H9 (cell line): ENCODE data around the gene NHERF2. TPM values are rescaled to one million over a fixed set of nuclear protein-coding genes. Genes with fewer than 3 reads are reported as not detected.

ENCODE experiments used
- DNase-seq: peaks from one replicate; pipeline ENCODE4 v3.0.0-alpha.2; 2017
- H2AFZ ChIP-seq: one replicate; pipeline ENCODE4 v1.6.1; 2013; ENCODE audit warnings: mild to moderate bottlenecking, low read length, control low read depth, moderate library complexity
- H2AK5ac ChIP-seq: 2 replicates; pipeline ENCODE4 v1.6.1; 2013; ENCODE audit warnings: low read length, control low read depth, mixed read lengths; ENCODE audit not compliant: insufficient read length
- H2BK120ac ChIP-seq: one replicate; pipeline ENCODE4 v1.6.1; 2013; ENCODE audit warnings: low read depth, mild to moderate bottlenecking, low read length, control low read depth, inconsistent platforms; ENCODE audit not compliant: poor library complexity, severe bottlenecking
- H2BK12ac ChIP-seq: 2 replicates; pipeline ENCODE4 v1.6.1; 2013; ENCODE audit warnings: low read length, control low read depth, mixed read lengths, low read depth; ENCODE audit not compliant: insufficient read length
- H2BK15ac ChIP-seq: 2 replicates; pipeline ENCODE4 v1.6.1; 2013; ENCODE audit warnings: low read depth, low read length, control low read depth
- H2BK20ac ChIP-seq: one replicate; pipeline ENCODE4 v1.6.1; 2013; ENCODE audit warnings: low read depth, mild to moderate bottlenecking, low read length, control low read depth, inconsistent platforms; ENCODE audit not compliant: poor library complexity, severe bottlenecking
- H2BK5ac ChIP-seq: 2 replicates; pipeline ENCODE4 v1.6.1; 2013; ENCODE audit warnings: low read length, control low read depth, mixed read lengths; ENCODE audit not compliant: insufficient read length
- H3K14ac ChIP-seq: 2 replicates; pipeline ENCODE4 v1.6.1; 2013; ENCODE audit warnings: low read length, control low read depth; ENCODE audit not compliant: insufficient read depth
- H3K18ac ChIP-seq: 2 replicates; pipeline ENCODE4 v1.6.1; 2013; ENCODE audit warnings: low read depth, mild to moderate bottlenecking, mixed read lengths, low read length, control low read depth; ENCODE audit not compliant: insufficient read length
- H3K23ac ChIP-seq: 2 replicates; pipeline ENCODE4 v1.6.1; 2013; ENCODE audit warnings: low read length, control low read depth, mixed read lengths, low read depth; ENCODE audit not compliant: insufficient read length
- H3K23me2 ChIP-seq: 2 replicates; pipeline ENCODE4 v1.6.1; 2013; ENCODE audit warnings: low read depth, mild to moderate bottlenecking, mixed read lengths, low read length, control low read depth; ENCODE audit not compliant: insufficient read length, poor library complexity, severe bottlenecking
- H3K27ac ChIP-seq: 2 replicates; pipeline ENCODE4 v1.5.1; 2013; ENCODE audit warnings: low read length, control low read depth, mixed read lengths, low read depth; ENCODE audit not compliant: insufficient read length
- H3K27me3 ChIP-seq: 2 replicates; pipeline ENCODE4 v1.6.1; 2013; ENCODE audit warnings: low read length, control low read depth, inconsistent platforms; ENCODE audit not compliant: insufficient read depth
- H3K4ac ChIP-seq: 2 replicates; pipeline ENCODE4 v1.6.1; 2013; ENCODE audit warnings: low read depth, mild to moderate bottlenecking, control low read depth, inconsistent platforms, low read length, moderate library complexity
- H3K4me1 ChIP-seq: 2 replicates; pipeline ENCODE4 v1.6.1; 2013; ENCODE audit warnings: low read length, control low read depth, inconsistent platforms; ENCODE audit not compliant: insufficient read depth
- H3K4me2 ChIP-seq: 2 replicates; pipeline ENCODE4 v1.6.1; 2013; ENCODE audit warnings: low read length, control low read depth, mixed read lengths; ENCODE audit not compliant: insufficient read length, insufficient read depth
- H3K56ac ChIP-seq: 2 replicates; pipeline ENCODE4 v1.6.1; 2013; ENCODE audit warnings: low read depth, mild to moderate bottlenecking, mixed read lengths, low read length, control low read depth; ENCODE audit not compliant: insufficient read length
- H3K79me1 ChIP-seq: 2 replicates; pipeline ENCODE4 v1.6.1; 2013; ENCODE audit warnings: low read depth, mild to moderate bottlenecking, moderate library complexity, low read length, control low read depth, inconsistent platforms; ENCODE audit not compliant: insufficient read depth, poor library complexity, severe bottlenecking
- H3K79me2 ChIP-seq: 2 replicates; pipeline ENCODE4 v1.6.1; 2013; ENCODE audit warnings: low read length, control low read depth, inconsistent platforms; ENCODE audit not compliant: insufficient read depth
- H3K9ac ChIP-seq: 2 replicates; pipeline ENCODE4 v1.6.1; 2013; ENCODE audit warnings: low read length, control low read depth, mixed read lengths; ENCODE audit not compliant: insufficient read length; ENCODE audit errors: extremely low read depth
- H3K9me3 ChIP-seq: one replicate; pipeline ENCODE4 v1.6.1; 2013; ENCODE audit warnings: low read depth, low read length, inconsistent platforms; ENCODE audit not compliant: control insufficient read depth
- H3T11ph ChIP-seq: one replicate; pipeline ENCODE4 v1.6.1; 2013; ENCODE audit warnings: mild to moderate bottlenecking, low read length, control low read depth, inconsistent platforms
- H4K20me1 ChIP-seq: one replicate; pipeline ENCODE4 v1.6.1; 2013; ENCODE audit not compliant: control insufficient read depth, insufficient read length, insufficient read depth
- H4K5ac ChIP-seq: 2 replicates; pipeline ENCODE4 v1.6.1; 2013; ENCODE audit warnings: low read depth, mild to moderate bottlenecking, mixed read lengths, low read length, control low read depth; ENCODE audit not compliant: insufficient read length
- H4K8ac ChIP-seq: replicated peaks from 2 replicates; pipeline ENCODE4 v1.6.1; 2013; ENCODE audit warnings: low read length, control low read depth, mixed read lengths, low read depth; ENCODE audit not compliant: insufficient read length
- H4K91ac ChIP-seq: 2 replicates; pipeline ENCODE4 v1.6.1; 2013; ENCODE audit warnings: low read depth, mild to moderate bottlenecking, moderate library complexity, mixed read lengths, low read length, control low read depth; ENCODE audit not compliant: insufficient read length
- H3K27ac Mint-ChIP-seq, 3 experiments: 2 replicates in 2 of 3; 3 replicates in 1 of 3; pipeline ENCODE4 v1.8.0; 2020 to 2021; ENCODE audit warnings: mixed read lengths in 3 of 3, mild to moderate bottlenecking in 1 of 3, moderate library complexity in 1 of 3
- H3K27me3 Mint-ChIP-seq: 2 replicates; pipeline ENCODE4 v1.8.0; 2021; ENCODE audit warnings: low read depth, mild to moderate bottlenecking, moderate library complexity, mixed read lengths
- H3K36me3 Mint-ChIP-seq, 3 experiments: 2 replicates in 2 of 3; 3 replicates in 1 of 3; pipeline ENCODE4 v1.8.0; 2020 to 2021; ENCODE audit warnings: low read depth in 3 of 3, mixed read lengths in 3 of 3; ENCODE audit not compliant: insufficient read depth in 1 of 3
- H3K4me1 Mint-ChIP-seq, 2 experiments: 2 replicates each; pipeline ENCODE4 v1.8.0; 2020; ENCODE audit warnings: mixed read lengths in 2 of 2
- H3K4me3 Mint-ChIP-seq, 2 experiments: 2 replicates in 1 of 2; 3 replicates in 1 of 2; pipeline ENCODE4 v1.8.0; 2020 to 2021; ENCODE audit warnings: mild to moderate bottlenecking in 2 of 2, mixed read lengths in 2 of 2, moderate library complexity in 1 of 2
- H3K9me3 Mint-ChIP-seq, 2 experiments: 2 replicates in 1 of 2; 3 replicates in 1 of 2; pipeline ENCODE4 v1.8.0; 2020; ENCODE audit warnings: mild to moderate bottlenecking in 2 of 2, mixed read lengths in 2 of 2, moderate library complexity in 1 of 2
- CTCF ChIP-seq: fragments of 200-600 bp; sonication (generic); conservative IDR thresholded peaks from 3 replicates; pipeline ENCODE4 v1.8.0; 2021; ENCODE audit warnings: antibody characterized with exemption, mild to moderate bottlenecking
- WGBS: extraction: QIAGEN DNeasy Blood & Tissue Kit; methylation state at CpG from one replicate; pipeline ENCODE4 v1.1.7; 2013; ENCODE audit warnings: missing lambda C conversion rate, low lambda C conversion rate, mixed read lengths; ENCODE audit not compliant: insufficient read length; ENCODE audit errors: extremely low coverage; 5-methylcytosine and 5-hydroxymethylcytosine counted together
- total RNA-seq: library from RNA; stranded (reverse); gene quantifications from 2 replicates; pipeline ENCODE4 v1.2.1, GENCODE V29; 2021

NHERF2 gene
- total RNA-seq, 1 experiment from 2014 or later = 15.3 TPM

- no peak overlapping the region for H2BK5ac ChIP-seq
- H2AFZ ChIP-seq = no peak overlapping the region
- peaks cover 18% of the 10 kb centered on the region for H3K23me2 ChIP-seq
- DNase-seq = peak; percentile 86
- no peak overlapping the region for H3K18ac ChIP-seq
- H3K4me2 ChIP-seq = peak overlapping the region; percentile 53
- H3K4ac ChIP-seq = no peak overlapping the region
- H2BK20ac ChIP-seq = no peak overlapping the region
- H3K9me3 ChIP-seq = no peaks in the 10 kb centered on the region
- no peak overlapping the region for H3K23ac ChIP-seq
- H4K20me1 ChIP-seq = peaks cover under 1% of the 10 kb centered on the region
- H2BK15ac ChIP-seq = no peak overlapping the region; the same call in 1 of the 2 replicates
- H3K27me3 ChIP-seq = peaks cover 15% of the 10 kb centered on the region; the same call in 1 of the 2 replicates
- Mint-ChIP-seq H3K27me3 (peaks cover 42% of the 10 kb centered on the region), H3K9me3 (no peaks in the 10 kb centered on the region; a peak in 1 of 5 replicates), H3K27ac (peak overlapping the region in 1 of 3 experiments; percentile 57; a peak in 1 of 7 replicates), H3K36me3 (peaks cover 0 to 16% (median 14%) of the 10 kb centered on the region in 3 experiments; a peak in 6 of 7 replicates), H3K4me1 (peaks cover 16 to 20% of the 10 kb centered on the region in 2 experiments), H3K4me3 (peak overlapping the region; percentile 66 to 84)
- H4K8ac ChIP-seq = no peak overlapping the region
- no peak overlapping the region for H2BK12ac ChIP-seq
- H3K14ac ChIP-seq = peak overlapping the region; percentile 70
- no peak overlapping the region for H2BK120ac ChIP-seq
- H3K79me2 ChIP-seq = no peaks in the 10 kb centered on the region
- WGBS = no CpG with 5 or more reads among the region's 50 CpGs
- H3K27ac ChIP-seq = no peak overlapping the region
- H4K91ac ChIP-seq = no peak overlapping the region
- H3K56ac ChIP-seq = no peak overlapping the region
- H3K79me1 ChIP-seq = no peaks in the 10 kb centered on the region
- no peak overlapping the region for H4K5ac ChIP-seq
- no peak overlapping the region for H3T11ph ChIP-seq
- H2AK5ac ChIP-seq = no peak overlapping the region
- no peaks in the 10 kb centered on the region; the same call in 1 of the 2 replicates for H3K4me1 ChIP-seq
- no peak for TF ChIP-seq CTCF
- no peak overlapping the region for H3K9ac ChIP-seq
Observed at GRCh38 chr16:1990351-1991134, 36.2 kb upstream of the NHERF2 start.
